ENCODE results near the gene ACOX3. TPM values are rescaled to one million over a fixed set of nuclear protein-coding genes. Genes with fewer than 3 reads are reported as not detected.

ACOX3 gene
- total RNA-seq, 1 experiment from 2014 or later = 17.9 TPM

DNA sequence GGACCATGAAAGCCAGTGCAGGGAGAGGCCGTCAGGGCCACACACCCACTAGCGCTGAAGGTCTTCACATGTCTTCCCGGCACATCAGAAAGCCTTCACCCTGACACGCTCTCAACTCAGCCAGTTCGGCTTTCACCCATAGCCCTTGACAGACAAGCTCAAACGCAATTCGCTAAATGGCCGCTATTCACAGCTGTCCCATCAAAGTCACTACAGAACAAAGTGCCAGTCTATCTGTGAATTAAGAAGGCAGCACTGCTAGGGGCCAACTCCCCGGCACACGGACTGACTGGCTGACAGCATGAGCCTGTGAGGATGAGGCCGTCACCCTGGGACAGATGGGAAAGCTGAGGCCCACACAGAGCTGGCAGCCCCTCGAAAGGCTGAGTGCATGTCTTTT is 45.7 kb downstream of the ACOX3 start:
- POLR2A ChIA-PET = no interaction called here
- TF ChIP-seq, protein P1, sequence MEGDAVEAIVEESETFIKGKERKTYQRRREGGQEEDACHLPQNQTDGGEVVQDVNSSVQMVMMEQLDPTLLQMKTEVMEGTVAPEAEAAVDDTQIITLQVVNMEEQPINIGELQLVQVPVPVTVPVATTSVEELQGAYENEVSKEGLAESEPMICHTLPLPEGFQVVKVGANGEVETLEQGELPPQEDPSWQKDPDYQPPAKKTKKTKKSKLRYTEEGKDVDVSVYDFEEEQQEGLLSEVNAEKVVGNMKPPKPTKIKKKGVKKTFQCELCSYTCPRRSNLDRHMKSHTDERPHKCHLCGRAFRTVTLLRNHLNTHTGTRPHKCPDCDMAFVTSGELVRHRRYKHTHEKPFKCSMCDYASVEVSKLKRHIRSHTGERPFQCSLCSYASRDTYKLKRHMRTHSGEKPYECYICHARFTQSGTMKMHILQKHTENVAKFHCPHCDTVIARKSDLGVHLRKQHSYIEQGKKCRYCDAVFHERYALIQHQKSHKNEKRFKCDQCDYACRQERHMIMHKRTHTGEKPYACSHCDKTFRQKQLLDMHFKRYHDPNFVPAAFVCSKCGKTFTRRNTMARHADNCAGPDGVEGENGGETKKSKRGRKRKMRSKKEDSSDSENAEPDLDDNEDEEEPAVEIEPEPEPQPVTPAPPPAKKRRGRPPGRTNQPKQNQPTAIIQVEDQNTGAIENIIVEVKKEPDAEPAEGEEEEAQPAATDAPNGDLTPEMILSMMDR (IDR thresholded peaks at IDR 0.05; ENCODE audit: unreplicated experiment) = no peak
- Mint-ChIP-seq H3K36me3 (ENCODE audit: insufficient read depth, unreplicated experiment) (peaks cover 12% of the 10 kb centered on the region), H3K27me3 (ENCODE audit: insufficient read depth, unreplicated experiment) (no peaks in the 10 kb centered on the region), H3K4me3 (ENCODE audit: unreplicated experiment) (no peak overlapping the region), H3K4me1 (ENCODE audit: insufficient read depth, unreplicated experiment) (peaks cover 9% of the 10 kb centered on the region), H3K9me3 (ENCODE audit: unreplicated experiment) (no peaks in the 10 kb centered on the region), H3K27ac (ENCODE audit: low read depth, unreplicated experiment) (no peak overlapping the region)
- intact Hi-C loops (cut with micrococcal nuclease) = no loop called here
- no TSS peak for BruUV-seq (replicated peaks)
- DNase-seq (ENCODE audit: unreplicated experiment) = no peak
- CTCF ChIA-PET = interaction anchor here (0.6 to 3.0 kb wide), 4 partner anchors 7 to 153 kb away, joined by 3 to 14 read pairs (median 6); no protein-coding TSS in a partner anchor

DNA sequence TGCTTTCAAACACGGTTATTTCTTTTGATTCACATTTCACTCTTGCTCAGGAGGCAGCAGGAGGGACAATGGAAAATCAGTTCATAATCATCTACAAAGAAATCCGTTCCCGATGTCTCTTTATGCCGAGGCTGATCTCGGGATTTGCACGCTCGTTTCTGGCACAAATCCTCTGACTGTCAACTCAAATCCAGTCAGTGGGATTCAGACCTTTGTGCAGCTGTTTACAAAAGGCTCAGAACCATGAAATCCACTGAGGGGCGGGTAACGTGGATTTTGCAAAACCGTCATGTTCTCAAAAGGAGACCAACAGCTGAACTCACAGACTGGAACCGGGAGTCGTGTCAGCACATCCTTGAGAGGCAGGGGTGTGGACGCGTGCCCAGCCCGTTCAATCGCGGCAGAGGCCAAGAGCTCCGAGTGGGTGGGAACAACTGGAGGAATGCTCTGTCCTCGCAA is 46.4 kb downstream of the ACOX3 start:
- no peak overlapping the region for H3K4me3 Mint-ChIP-seq (ENCODE audit: unreplicated experiment)
- no peaks in the 10 kb centered on the region for H3K9me3 Mint-ChIP-seq (ENCODE audit: unreplicated experiment)
- CTCF ChIA-PET = interaction anchor here (0.6 to 3.0 kb wide), 4 partner anchors 8 to 128 kb away, joined by 3 to 14 read pairs (median 4); no protein-coding TSS in a partner anchor

DNA sequence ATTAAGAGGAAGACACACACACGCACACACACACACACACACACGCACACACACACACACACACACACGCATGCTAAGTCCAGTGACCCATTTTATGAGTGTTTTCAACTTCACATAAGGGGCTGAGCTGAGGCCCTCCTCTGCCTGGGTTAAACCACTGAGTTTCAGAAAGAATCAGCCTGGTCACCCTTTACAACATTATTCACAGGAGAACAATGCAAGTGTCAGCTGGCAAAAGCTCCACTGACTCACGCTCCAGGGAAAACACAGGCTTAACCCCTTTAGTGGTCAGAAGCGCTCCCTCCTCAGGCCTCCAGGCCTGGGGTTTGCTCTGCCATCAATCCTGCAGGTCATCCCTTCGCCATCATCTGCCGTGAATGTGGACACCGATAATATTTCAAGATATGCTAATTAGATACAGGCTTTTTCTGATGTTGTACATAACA is 46.9 kb downstream of the ACOX3 start:
- Mint-ChIP-seq H3K27me3 (ENCODE audit: insufficient read depth, unreplicated experiment) (no peaks in the 10 kb centered on the region), H3K9me3 (ENCODE audit: unreplicated experiment) (no peaks in the 10 kb centered on the region), H3K4me3 (ENCODE audit: unreplicated experiment) (no peak overlapping the region), H3K27ac (ENCODE audit: low read depth, unreplicated experiment) (peak overlapping the region; percentile 46), H3K4me1 (ENCODE audit: insufficient read depth, unreplicated experiment) (peaks cover 9% of the 10 kb centered on the region), H3K36me3 (ENCODE audit: insufficient read depth, unreplicated experiment) (peaks cover 12% of the 10 kb centered on the region)
- intact Hi-C loops (cut with micrococcal nuclease) = no loop called here
- peak; percentile 86 for DNase-seq (ENCODE audit: unreplicated experiment)
- CTCF ChIA-PET = interaction anchor here (0.9 to 3.0 kb wide), 3 partner anchors 9 to 127 kb away, joined by 3 to 14 read pairs (median 5); no protein-coding TSS in a partner anchor
- POLR2A ChIA-PET = interaction anchor here (0.6 kb wide), 1 partner anchor 45 kb away, joined by 3 read pairs; no protein-coding TSS in a partner anchor
- BruUV-seq (replicated peaks) = no TSS peak
- TF ChIP-seq, protein P1 (IDR thresholded peaks at IDR 0.05; ENCODE audit: unreplicated experiment) = no peak

More for the DNA sequence above, 46.4 kb downstream of the ACOX3 start:
- peak overlapping the region; percentile 46 for H3K27ac Mint-ChIP-seq (ENCODE audit: low read depth, unreplicated experiment)
- no peaks in the 10 kb centered on the region for H3K27me3 Mint-ChIP-seq (ENCODE audit: insufficient read depth, unreplicated experiment)
- peaks cover 9% of the 10 kb centered on the region for H3K4me1 Mint-ChIP-seq (ENCODE audit: insufficient read depth, unreplicated experiment)
- TF ChIP-seq, protein P1 (IDR thresholded peaks at IDR 0.05; ENCODE audit: unreplicated experiment) = no peak
- no peak for DNase-seq (ENCODE audit: unreplicated experiment)
- BruUV-seq (replicated peaks) = no TSS peak
- POLR2A ChIA-PET = interaction anchor here (0.6 kb wide), 1 partner anchor 45 kb away, joined by 3 read pairs; no protein-coding TSS in a partner anchor
- intact Hi-C loops (cut with micrococcal nuclease) = no loop called here
- peaks cover 12% of the 10 kb centered on the region for H3K36me3 Mint-ChIP-seq (ENCODE audit: insufficient read depth, unreplicated experiment)

DNA sequence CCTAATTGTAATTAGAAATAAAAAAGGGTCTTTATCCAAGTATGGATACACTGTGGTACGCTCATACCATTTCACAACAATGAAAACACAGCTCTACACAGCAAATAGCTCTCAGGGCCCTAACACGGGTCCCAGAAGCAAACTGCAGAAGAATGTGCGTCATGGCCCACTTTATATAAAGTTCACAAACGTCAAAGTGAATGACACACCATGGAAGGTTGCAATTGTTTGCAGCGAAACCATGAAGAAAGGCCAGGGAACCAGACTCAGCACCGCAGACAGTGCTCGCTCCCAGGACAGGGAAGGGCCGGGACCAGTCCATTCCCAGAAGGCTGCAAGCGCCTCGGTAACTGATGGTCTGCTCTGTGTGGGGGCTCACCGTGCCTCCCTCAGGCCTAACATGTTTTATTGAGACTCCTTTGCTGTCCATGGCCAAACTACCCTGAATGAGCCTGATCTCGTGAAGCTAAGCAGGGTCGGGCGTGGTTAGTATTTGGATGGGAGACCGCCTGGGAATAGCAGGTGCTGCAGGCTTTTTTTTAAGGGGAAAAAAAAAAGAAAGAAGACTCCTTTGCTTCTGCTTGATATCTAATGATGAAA is 47.8 kb downstream of the ACOX3 start:
- BruUV-seq (replicated peaks) = no TSS peak
- Mint-ChIP-seq H3K36me3 (ENCODE audit: insufficient read depth, unreplicated experiment) (peaks cover 20% of the 10 kb centered on the region), H3K4me1 (ENCODE audit: insufficient read depth, unreplicated experiment) (peaks cover 14% of the 10 kb centered on the region), H3K27me3 (ENCODE audit: insufficient read depth, unreplicated experiment) (no peaks in the 10 kb centered on the region), H3K9me3 (ENCODE audit: unreplicated experiment) (no peaks in the 10 kb centered on the region), H3K27ac (ENCODE audit: low read depth, unreplicated experiment) (no peak overlapping the region), H3K4me3 (ENCODE audit: unreplicated experiment) (no peak overlapping the region)
- POLR2A ChIA-PET = no interaction called here
- DNase-seq (ENCODE audit: unreplicated experiment) = no peak
- intact Hi-C loops (cut with micrococcal nuclease) = no loop called here
- CTCF ChIA-PET = interaction anchor here (0.6 to 3.0 kb wide), 3 partner anchors 10 to 151 kb away, joined by 3 to 14 read pairs (median 11); no protein-coding TSS in a partner anchor
- TF ChIP-seq, protein P1 (IDR thresholded peaks at IDR 0.05; ENCODE audit: unreplicated experiment) = no peak

Data from MCF 10A (cell line).